AG09309 (cell line): ENCODE measurements around the gene PREX1.

Experiments used
- DNase-seq: peaks from one replicate; pipeline ENCODE4 v3.0.0-alpha.2; 2010; ENCODE audit warnings: low read depth
- H3K4me3 ChIP-seq: 2 replicates; pipeline ENCODE4 v1.5.1; 2011; ENCODE audit warnings: mild to moderate bottlenecking, low read depth, low read length, moderate library complexity; ENCODE audit not compliant: control insufficient read depth
- CTCF ChIP-seq: IDR thresholded peaks from 2 replicates; pipeline ENCODE4 v1.5.1; 2011; ENCODE audit warnings: mild to moderate bottlenecking, low read depth, low read length, inconsistent platforms; ENCODE audit not compliant: insufficient read depth, control insufficient read depth; ENCODE audit errors: missing control alignments

PREX1 gene

GRCh38 chr20:48785256-48785655 lies 42.5 kb downstream of the PREX1 start:
- no peak for TF ChIP-seq CTCF
- DNase-seq, result no peak
- H3K4me3 ChIP-seq, result no peak overlapping the region

GRCh38 chr20:48784273-48784641 lies 43.5 kb downstream of the PREX1 start:
- TF ChIP-seq CTCF, result no peak
- DNase-seq, result no peak
- no peak overlapping the region for H3K4me3 ChIP-seq

DNA sequence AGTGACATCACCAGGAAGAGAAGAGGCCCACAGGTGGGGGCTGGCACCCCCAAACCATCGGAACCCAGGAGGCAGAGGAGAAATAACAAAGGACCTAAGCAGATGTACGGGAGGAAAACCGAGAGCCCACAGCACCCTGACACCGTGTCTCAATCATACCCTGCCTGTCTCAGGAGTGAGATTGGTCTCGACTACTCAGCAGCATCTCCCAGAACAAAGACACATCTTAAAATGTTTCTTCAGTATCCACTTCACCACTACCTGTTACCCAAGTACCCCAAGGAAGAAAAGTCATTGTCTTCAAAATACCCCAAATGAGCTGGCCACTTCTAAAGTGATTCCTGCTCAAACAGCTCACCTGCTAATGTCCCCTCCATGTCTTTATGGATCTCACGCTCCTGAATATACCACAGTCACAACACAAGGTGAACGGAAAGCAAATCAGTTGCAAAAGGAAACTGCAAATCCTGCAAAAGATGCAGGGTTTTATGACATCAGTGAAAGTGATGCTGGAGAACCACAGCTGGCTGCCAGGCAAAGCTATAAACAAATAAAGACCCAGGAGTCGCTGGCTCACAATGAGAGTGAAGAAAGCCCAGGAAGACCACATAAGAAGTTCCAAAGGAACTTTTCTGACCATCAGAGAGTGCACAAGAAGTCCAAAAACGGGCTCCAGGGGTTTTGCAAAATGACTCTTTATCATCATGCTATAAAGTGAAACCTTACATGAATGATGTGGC lies 44.1 kb downstream of the PREX1 start:
- H3K4me3 ChIP-seq, result no peak overlapping the region
- DNase-seq, result no peak
- no peak for TF ChIP-seq CTCF

DNA sequence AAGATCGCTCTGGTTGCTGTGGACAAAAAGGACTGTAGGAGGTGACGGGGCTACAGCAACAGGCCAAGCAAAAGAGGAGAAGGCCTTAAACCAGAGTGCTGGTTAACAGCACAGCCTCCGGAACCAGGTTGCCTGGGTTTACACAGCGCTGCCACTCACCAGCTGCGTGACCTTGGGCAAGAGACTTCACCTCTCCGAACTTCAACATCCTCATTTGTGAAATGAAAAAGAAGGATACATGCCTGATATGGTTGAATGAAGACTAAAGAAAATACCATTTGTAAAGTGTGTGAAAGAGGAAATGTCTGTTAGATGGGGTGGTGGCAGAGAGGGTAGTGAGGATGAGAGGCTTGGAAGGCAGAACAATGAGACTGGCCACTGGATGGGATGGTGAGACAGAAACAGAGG lies 44.9 kb downstream of the PREX1 start:
- no peak overlapping the region for H3K4me3 ChIP-seq
- no peak for TF ChIP-seq CTCF
- no peak for DNase-seq

DNA sequence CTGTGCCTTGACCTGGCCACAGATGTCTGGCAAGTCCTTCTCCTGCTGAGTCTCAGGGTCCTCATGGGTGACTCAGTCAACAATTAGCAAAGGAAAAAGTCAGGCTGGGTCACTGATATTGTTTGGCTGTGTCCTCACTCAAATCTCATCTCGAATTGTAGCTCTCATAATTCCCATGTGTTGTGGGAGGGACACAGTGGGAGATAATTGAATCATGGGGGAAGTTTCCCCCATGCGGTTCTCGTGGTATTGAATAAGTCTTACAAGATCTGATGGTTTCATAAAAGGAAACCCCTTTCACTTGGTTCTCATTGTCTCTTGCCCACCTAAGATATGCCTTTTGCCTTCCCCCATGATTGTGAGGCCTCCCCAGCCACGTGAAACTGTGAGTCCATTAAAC lies 45.7 kb downstream of the PREX1 start:
- TF ChIP-seq CTCF, result no peak
- no peak overlapping the region for H3K4me3 ChIP-seq
- no peak for DNase-seq

DNA sequence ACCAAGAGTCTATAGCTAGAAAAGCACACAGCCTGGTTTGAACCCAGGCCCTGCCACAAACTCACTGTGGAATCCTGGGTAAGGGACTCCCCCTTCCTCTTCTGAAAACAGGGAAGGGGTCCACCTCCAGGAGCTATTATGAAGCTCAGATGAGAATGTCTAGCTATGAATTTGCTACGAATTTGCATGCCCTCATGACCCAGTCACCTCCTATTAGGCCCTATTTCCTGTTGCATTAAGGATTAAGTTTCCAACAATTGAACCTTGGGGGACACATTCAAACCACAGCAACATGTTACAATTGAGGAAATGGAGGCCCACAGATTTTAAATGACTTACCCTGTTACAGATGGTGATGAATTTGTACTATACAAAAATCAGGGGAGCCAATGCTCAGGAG lies 46.2 kb downstream of the PREX1 start:
- DNase-seq, result no peak
- H3K4me3 ChIP-seq, result no peak overlapping the region
- TF ChIP-seq CTCF, result no peak
